ENCODE measurements around the gene KAZN.

DNA sequence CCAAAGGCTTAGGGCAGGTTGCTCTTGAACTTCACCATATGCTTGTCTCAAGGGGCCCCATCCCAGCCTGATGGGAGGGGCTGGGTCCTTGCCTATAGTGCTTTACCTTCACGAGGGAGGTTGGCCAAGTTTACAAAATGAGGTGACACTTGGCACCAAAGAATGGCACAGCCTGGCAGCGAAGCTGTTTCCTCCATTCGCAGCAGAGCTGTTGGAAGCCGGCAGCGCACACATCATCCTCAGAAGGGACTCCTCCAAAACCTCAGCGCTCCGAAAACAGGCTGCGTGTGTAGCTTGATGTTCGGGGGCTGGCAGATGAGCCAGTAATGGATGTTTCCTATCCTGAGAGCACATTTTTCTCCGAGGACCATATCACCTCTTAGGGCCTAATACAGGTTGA, 116.8 kb downstream of the KAZN start:
- TF ChIP-seq, protein P1, sequence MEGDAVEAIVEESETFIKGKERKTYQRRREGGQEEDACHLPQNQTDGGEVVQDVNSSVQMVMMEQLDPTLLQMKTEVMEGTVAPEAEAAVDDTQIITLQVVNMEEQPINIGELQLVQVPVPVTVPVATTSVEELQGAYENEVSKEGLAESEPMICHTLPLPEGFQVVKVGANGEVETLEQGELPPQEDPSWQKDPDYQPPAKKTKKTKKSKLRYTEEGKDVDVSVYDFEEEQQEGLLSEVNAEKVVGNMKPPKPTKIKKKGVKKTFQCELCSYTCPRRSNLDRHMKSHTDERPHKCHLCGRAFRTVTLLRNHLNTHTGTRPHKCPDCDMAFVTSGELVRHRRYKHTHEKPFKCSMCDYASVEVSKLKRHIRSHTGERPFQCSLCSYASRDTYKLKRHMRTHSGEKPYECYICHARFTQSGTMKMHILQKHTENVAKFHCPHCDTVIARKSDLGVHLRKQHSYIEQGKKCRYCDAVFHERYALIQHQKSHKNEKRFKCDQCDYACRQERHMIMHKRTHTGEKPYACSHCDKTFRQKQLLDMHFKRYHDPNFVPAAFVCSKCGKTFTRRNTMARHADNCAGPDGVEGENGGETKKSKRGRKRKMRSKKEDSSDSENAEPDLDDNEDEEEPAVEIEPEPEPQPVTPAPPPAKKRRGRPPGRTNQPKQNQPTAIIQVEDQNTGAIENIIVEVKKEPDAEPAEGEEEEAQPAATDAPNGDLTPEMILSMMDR (IDR thresholded peaks at IDR 0.05), result no peak
- no peak for TF ChIP-seq POLR2A (IDR thresholded peaks at IDR 0.05)
